OCI-LY1 (cell line): ENCODE results near the gene CMIP.

ENCODE experiments used
- EZH2 ChIP-seq: fragments of 200-600 bp; sonication (generic), shearing (Covaris generic); IDR thresholded peaks from 2 replicates; pipeline ENCODE4 v1.8.0; 2017; ENCODE audit warnings: borderline replicate concordance, mixed run types, mild to moderate bottlenecking, antibody characterized with exemption, low read length, moderate library complexity, mixed read lengths
- TF ChIP-seq, protein P1 (sequence below): fragments of 200-600 bp; sonication (generic), shearing (Covaris generic); IDR thresholded peaks from 2 replicates; pipeline ENCODE4 v1.5.1; 2017; ENCODE audit warnings: mild to moderate bottlenecking, antibody characterized with exemption, low read length, moderate library complexity, mixed read lengths

DNA sequence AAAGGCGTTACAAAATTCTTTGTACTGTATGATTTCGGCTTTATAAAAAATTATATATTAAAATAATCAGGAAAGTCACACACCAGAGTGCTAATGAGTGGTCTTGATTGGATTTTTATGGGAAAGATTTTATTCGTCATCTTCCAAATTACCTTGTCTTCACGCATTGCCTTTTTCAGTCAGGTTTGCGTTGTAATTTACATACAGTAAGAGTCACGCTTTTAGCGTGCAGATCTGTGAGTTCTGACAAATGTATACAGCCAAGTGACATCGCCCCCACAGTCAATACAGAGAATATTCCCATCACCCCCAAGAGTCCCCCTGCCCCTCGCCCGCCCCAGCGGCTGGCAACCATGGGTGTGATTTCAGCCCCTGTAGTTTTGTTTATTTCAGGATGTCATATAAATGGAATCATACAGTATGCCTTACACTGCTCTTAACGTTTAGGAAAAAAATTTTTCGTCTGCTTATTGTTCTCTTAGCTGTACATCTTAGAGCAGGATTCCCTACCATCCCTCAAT lies 157.7 kb downstream of the CMIP start:
- TF ChIP-seq EZH2, result no peak
- TF ChIP-seq, protein P1, sequence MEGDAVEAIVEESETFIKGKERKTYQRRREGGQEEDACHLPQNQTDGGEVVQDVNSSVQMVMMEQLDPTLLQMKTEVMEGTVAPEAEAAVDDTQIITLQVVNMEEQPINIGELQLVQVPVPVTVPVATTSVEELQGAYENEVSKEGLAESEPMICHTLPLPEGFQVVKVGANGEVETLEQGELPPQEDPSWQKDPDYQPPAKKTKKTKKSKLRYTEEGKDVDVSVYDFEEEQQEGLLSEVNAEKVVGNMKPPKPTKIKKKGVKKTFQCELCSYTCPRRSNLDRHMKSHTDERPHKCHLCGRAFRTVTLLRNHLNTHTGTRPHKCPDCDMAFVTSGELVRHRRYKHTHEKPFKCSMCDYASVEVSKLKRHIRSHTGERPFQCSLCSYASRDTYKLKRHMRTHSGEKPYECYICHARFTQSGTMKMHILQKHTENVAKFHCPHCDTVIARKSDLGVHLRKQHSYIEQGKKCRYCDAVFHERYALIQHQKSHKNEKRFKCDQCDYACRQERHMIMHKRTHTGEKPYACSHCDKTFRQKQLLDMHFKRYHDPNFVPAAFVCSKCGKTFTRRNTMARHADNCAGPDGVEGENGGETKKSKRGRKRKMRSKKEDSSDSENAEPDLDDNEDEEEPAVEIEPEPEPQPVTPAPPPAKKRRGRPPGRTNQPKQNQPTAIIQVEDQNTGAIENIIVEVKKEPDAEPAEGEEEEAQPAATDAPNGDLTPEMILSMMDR, result no peak
